CD14-positive monocyte (primary cell): ENCODE results near the gene CPED1. TPM values are rescaled to one million over a fixed set of nuclear protein-coding genes. Genes with fewer than 3 reads are reported as not detected.

Experiments
- DNase-seq, 3 donors: peaks; one replicate each; pipeline ENCODE4 v3.0.0-alpha.2; 2011 to 2022
- H2AFZ ChIP-seq: 2 replicates; pipeline ENCODE4 v1.6.0; 2012; ENCODE audit warnings: mild to moderate bottlenecking, low read depth, low read length, inconsistent platforms; ENCODE audit not compliant: insufficient read depth, poor library complexity, severe bottlenecking
- H3K27ac ChIP-seq, 2 donors: 1 replicate in 1 of 2; 2 replicates in 1 of 2; pipeline ENCODE4 v1.5.1; 2012 to 2013; ENCODE audit warnings: low read length in 2 of 2, control low read depth in 1 of 2, inconsistent platforms in 1 of 2, low read depth in 1 of 2, mild to moderate bottlenecking in 1 of 2
- H3K27me3 ChIP-seq, 2 donors: one replicate each; pipeline versions ENCODE4 v1.6.0 to v1.6.1; 2011 to 2013; ENCODE audit warnings: low read length in 2 of 2; ENCODE audit not compliant: control insufficient read depth in 2 of 2, insufficient read depth in 2 of 2
- H3K36me3 ChIP-seq, 2 donors: replicated peaks in 1 of 2; 1 replicate in 1 of 2; 2 replicates in 1 of 2; pipeline versions ENCODE4 v1.5.1 to v1.6.1; 2012 to 2013; ENCODE audit warnings: low read length in 2 of 2, control low read depth in 1 of 2, inconsistent platforms in 1 of 2, mild to moderate bottlenecking in 1 of 2; ENCODE audit not compliant: insufficient read depth in 2 of 2, control insufficient read depth in 1 of 2
- H3K4me1 ChIP-seq, 2 donors: 1 replicate in 1 of 2; 2 replicates in 1 of 2; pipeline versions ENCODE4 v1.5.1 to v1.6.1; 2012 to 2013; ENCODE audit warnings: low read length in 2 of 2, control low read depth in 1 of 2, inconsistent platforms in 1 of 2, mild to moderate bottlenecking in 1 of 2, moderate library complexity in 1 of 2; ENCODE audit not compliant: insufficient read depth in 2 of 2, control insufficient read depth in 1 of 2
- H3K4me2 ChIP-seq: replicated peaks from 2 replicates; pipeline ENCODE3; 2012; ENCODE audit warnings: low read length, moderate library complexity, mild to moderate bottlenecking; ENCODE audit not compliant: poor library complexity, severe bottlenecking; ENCODE audit errors: extremely low read depth
- H3K4me3 ChIP-seq, 3 experiments: fragments of 200-600 bp in 1 of 3; sonication (generic) in 1 of 3; replicated peaks in 1 of 3; 1 replicate in 2 of 3; 2 replicates in 1 of 3; pipeline ENCODE4 v1.5.1; 2011 to 2013; ENCODE audit warnings: low read length in 3 of 3, mild to moderate bottlenecking in 3 of 3, control low read depth in 2 of 3, low read depth in 2 of 3, inconsistent platforms in 1 of 3, moderate library complexity in 1 of 3
- H3K79me2 ChIP-seq: 2 replicates; pipeline ENCODE4 v1.6.0; 2012; ENCODE audit warnings: mild to moderate bottlenecking, control low read depth, inconsistent platforms, low read length, moderate library complexity; ENCODE audit not compliant: insufficient read depth
- H3K9ac ChIP-seq: 2 replicates; pipeline ENCODE4 v1.6.0; 2017; ENCODE audit warnings: low read length, mild to moderate bottlenecking; ENCODE audit not compliant: insufficient read depth, poor library complexity, severe bottlenecking
- H3K9me3 ChIP-seq, 2 donors: replicated peaks in 1 of 2; 1 replicate in 1 of 2; 2 replicates in 1 of 2; pipeline versions ENCODE4 v1.5.1 to v1.6.1; 2012 to 2013; ENCODE audit warnings: low read length in 2 of 2, control low read depth in 1 of 2; ENCODE audit not compliant: control insufficient read depth in 1 of 2, insufficient read depth in 1 of 2
- H4K20me1 ChIP-seq: 2 replicates; pipeline ENCODE4 v1.6.0; 2012; ENCODE audit warnings: mild to moderate bottlenecking, low read length, control low read depth, moderate library complexity; ENCODE audit not compliant: insufficient read depth
- H3K27ac Mint-ChIP-seq, 7 donors: one replicate each; pipeline ENCODE4 v1.8.0; 2020; ENCODE audit warnings: mild to moderate bottlenecking in 7 of 7, mixed read lengths in 7 of 7, moderate library complexity in 6 of 7, inconsistent platforms in 2 of 7
- H3K27me3 Mint-ChIP-seq, 3 donors: one replicate each; pipeline ENCODE4 v1.8.0; 2021 to 2022; ENCODE audit warnings: low read depth in 3 of 3, mild to moderate bottlenecking in 3 of 3, mixed read lengths in 3 of 3, moderate library complexity in 3 of 3, inconsistent platforms in 1 of 3
- H3K36me3 Mint-ChIP-seq, 2 donors: one replicate each; pipeline ENCODE4 v1.8.0; 2020; ENCODE audit warnings: mixed read lengths in 2 of 2, inconsistent platforms in 1 of 2, mild to moderate bottlenecking in 1 of 2
- H3K4me1 Mint-ChIP-seq: one replicate; pipeline ENCODE4 v1.8.0; 2020; ENCODE audit warnings: mild to moderate bottlenecking, mixed read lengths
- H3K4me3 Mint-ChIP-seq, 2 donors: one replicate each; pipeline ENCODE4 v1.8.0; 2020; ENCODE audit warnings: mild to moderate bottlenecking in 2 of 2, mixed read lengths in 2 of 2, moderate library complexity in 1 of 2
- H3K9me3 Mint-ChIP-seq, 7 donors: one replicate each; pipeline ENCODE4 v1.8.0; 2020 to 2022; ENCODE audit warnings: mixed read lengths in 7 of 7, mild to moderate bottlenecking in 6 of 7, moderate library complexity in 6 of 7, inconsistent platforms in 2 of 7
- CTCF ChIP-seq: fragments of 200-600 bp; IDR thresholded peaks from one replicate; pipeline ENCODE4 v1.8.0; 2022; ENCODE audit warnings: antibody characterized with exemption, mild to moderate bottlenecking
- WGBS: methylation state at CpG from one replicate; pipeline ENCODE4 v1.1.5; 2013; ENCODE audit warnings: missing lambda C conversion rate; ENCODE audit not compliant: insufficient coverage; 5-methylcytosine and 5-hydroxymethylcytosine counted together
- intact Hi-C, 2 donors: fragments of 100-400 bp; cut with micrococcal nuclease; formaldehyde crosslinking; loops; one replicate each; pipeline versions ENCODE4 v1.15.0 to v1.15.1; 2023
- polyA plus RNA-seq, 3 donors: library from polyadenylated mRNA; depleted of rRNA in 1 of 3; unstranded in 2 of 3; stranded (reverse) in 1 of 3; fragments of 300-500 nt in 2 of 3; fragments of >200 nt in 1 of 3; fragmentation: Illumina TruSeq in 2 of 3; gene quantifications; 1 replicate in 2 of 3; 2 replicates in 1 of 3; pipeline ENCODE4 v1.2.3, GENCODE V29; 2012 to 2021

Gene CPED1
- polyA plus RNA-seq, 3 donors, result 9.8 to 30.0 (median 20.4) TPM

DNA sequence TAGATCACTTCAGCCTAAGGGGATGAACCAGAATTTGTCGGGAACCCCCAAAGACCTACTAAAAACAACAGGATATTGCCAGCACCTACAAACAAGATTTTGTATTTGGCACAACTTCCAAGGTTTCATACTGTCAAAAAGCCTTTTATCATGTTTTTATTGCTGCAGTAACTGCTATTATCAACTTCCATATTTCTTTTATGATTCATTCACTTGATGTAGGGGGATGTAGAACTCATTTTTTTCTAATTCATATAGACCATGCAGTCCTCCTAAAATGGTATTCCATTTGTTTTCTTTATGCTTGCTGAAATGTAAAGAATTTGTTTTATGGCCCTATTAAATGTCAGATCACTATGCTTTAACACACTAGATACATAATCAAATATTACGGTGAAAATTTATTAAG, 310.3 kb downstream of the CPED1 start:
- Histone ChIP-seq H4K20me1 (no peaks in the 10 kb centered on the region), H3K4me1 (no peaks in the 10 kb centered on the region), H2AFZ (no peak overlapping the region), H3K4me2 (no peak overlapping the region), H3K79me2 (no peaks in the 10 kb centered on the region), H3K27ac (no peak overlapping the region), H3K9me3 (no peaks in the 10 kb centered on the region), H3K4me3 (no peak overlapping the region), H3K27me3 (no peaks in the 10 kb centered on the region), H3K36me3 (no peaks in the 10 kb centered on the region), H3K9ac (no peak overlapping the region)
- 100% methylated on average over 1 of the region's 2 CpGs for WGBS
- H3K27ac Mint-ChIP-seq, result no peak overlapping the region
- intact Hi-C loops, result no loop called here
- no peaks in the 10 kb centered on the region for H3K27me3 Mint-ChIP-seq
- H3K36me3 Mint-ChIP-seq, result no peaks in the 10 kb centered on the region
- H3K4me1 Mint-ChIP-seq, result no peaks in the 10 kb centered on the region
- TF ChIP-seq CTCF, result no peak
- H3K9me3 Mint-ChIP-seq, result peaks cover 0 to 5% (median 1%) of the 10 kb centered on the region in 7 donors
- no peak for DNase-seq
- H3K4me3 Mint-ChIP-seq, result no peak overlapping the region

DNA sequence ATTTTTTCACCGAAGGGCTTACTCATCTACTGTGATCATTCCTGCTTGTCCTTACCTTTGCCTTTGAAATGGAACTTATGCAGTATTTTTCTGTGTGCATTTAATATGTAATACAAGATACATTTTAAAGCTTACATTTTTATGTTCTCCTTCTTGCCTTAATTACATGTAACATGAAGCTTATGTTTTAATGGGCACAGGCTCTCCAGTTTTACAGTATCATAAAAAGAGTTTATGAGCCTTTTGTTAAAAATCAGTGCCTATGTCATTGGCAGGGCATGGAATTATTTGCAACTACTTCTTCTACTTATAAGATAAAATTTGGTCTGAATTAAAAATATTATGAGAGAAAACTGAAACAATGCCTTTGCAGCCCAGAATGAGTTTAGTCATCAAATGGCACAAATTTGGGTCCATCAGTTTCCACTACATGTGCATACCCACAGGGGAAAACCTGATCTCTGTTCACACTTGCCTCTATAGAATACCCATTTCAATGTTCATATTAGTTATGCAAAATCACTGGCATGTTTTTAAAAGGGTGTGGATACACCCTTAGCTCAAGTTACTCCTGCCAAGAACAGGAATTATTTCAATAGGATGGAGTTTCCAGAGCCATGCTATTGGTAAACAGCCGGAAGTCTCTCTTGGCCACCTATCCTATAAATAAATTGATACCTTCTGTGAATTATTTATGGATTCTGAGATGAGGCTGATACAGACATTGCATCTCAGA, 312.3 kb downstream of the CPED1 start:
- H3K4me1 ChIP-seq, result no peaks in the 10 kb centered on the region
- no peaks in the 10 kb centered on the region for H3K36me3 ChIP-seq
- no peak overlapping the region for H3K4me3 Mint-ChIP-seq
- H3K9me3 Mint-ChIP-seq, result peaks cover 0 to 3% (median 0%) of the 10 kb centered on the region in 7 donors
- no peaks in the 10 kb centered on the region for H3K9me3 ChIP-seq
- intact Hi-C loops, result no loop called here
- no peaks in the 10 kb centered on the region for H4K20me1 ChIP-seq
- H3K4me3 ChIP-seq, result no peak overlapping the region
- H3K27me3 ChIP-seq, result no peaks in the 10 kb centered on the region
- no peak for TF ChIP-seq CTCF
- no peak overlapping the region for H3K4me2 ChIP-seq
- no peak overlapping the region for H3K9ac ChIP-seq
- H3K27ac ChIP-seq, result no peak overlapping the region
- no peaks in the 10 kb centered on the region for H3K4me1 Mint-ChIP-seq
- no peak overlapping the region for H2AFZ ChIP-seq
- DNase-seq, result no peak
- no peaks in the 10 kb centered on the region for H3K79me2 ChIP-seq
- H3K27ac Mint-ChIP-seq, result no peak overlapping the region
- WGBS, result no CpG with 5 or more reads among the region's 2 CpGs
- no peaks in the 10 kb centered on the region for H3K27me3 Mint-ChIP-seq
- no peaks in the 10 kb centered on the region for H3K36me3 Mint-ChIP-seq
